BLaER1 (cell line): ENCODE results near the gene KLHL8.

ENCODE experiments used
- H3K27ac ChIP-seq: shearing (Covaris generic); formaldehyde crosslinking; 2 replicates; pipeline ENCODE4 v1.8.1; 2022
- H3K27me3 ChIP-seq: shearing (Covaris generic); formaldehyde crosslinking; 2 replicates; pipeline ENCODE4 v1.8.1; 2022
- H3K36me3 ChIP-seq: shearing (Covaris generic); formaldehyde crosslinking; 2 replicates; pipeline ENCODE4 v1.8.1; 2022
- H3K4me1 ChIP-seq: shearing (Covaris generic); formaldehyde crosslinking; 2 replicates; pipeline ENCODE4 v1.8.1; 2022
- H3K4me2 ChIP-seq: shearing (Covaris generic); formaldehyde crosslinking; 2 replicates; pipeline ENCODE4 v1.8.1; 2022
- H3K4me3 ChIP-seq: shearing (Covaris generic); formaldehyde crosslinking; 2 replicates; pipeline ENCODE4 v1.8.1; 2022
- H3K9ac ChIP-seq: shearing (Covaris generic); formaldehyde crosslinking; 2 replicates; pipeline ENCODE4 v1.8.1; 2022
- H3K9me3 ChIP-seq: shearing (Covaris generic); formaldehyde crosslinking; 2 replicates; pipeline ENCODE4 v1.8.1; 2022
- H4K20me1 ChIP-seq: shearing (Covaris generic); formaldehyde crosslinking; 2 replicates; pipeline ENCODE4 v1.8.1; 2022
- Cebpa-rat ChIP-seq: shearing (Covaris generic); IDR thresholded peaks from 2 replicates; pipeline ENCODE4 v1.8.1; 2022

KLHL8 gene

DNA sequence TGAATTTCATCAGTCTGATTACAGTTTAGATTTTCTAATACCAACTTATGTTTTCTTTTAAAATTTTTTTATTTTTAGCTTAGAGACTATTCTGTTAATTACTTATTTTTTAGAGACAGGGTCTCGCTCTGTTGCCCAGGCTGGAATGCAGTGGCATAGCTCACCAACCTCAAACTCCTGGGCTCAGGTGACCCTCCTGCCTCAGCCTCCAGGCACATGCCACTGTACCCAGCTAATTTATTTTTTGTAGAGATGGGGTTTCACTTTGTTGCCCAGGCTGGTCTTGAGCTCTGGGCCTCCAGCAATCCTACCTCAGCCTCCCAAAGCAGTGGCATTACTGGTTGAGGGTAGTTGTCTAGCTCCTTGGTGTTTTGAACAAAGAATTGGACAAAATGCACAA lies 102.0 kb downstream of the KLHL8 start:
- Histone ChIP-seq H3K36me3 (peaks cover 99% of the 10 kb centered on the region), H3K4me3 (no peak overlapping the region), H3K4me1 (peaks cover 59% of the 10 kb centered on the region), H3K27ac (no peak overlapping the region), H3K9me3 (no peaks in the 10 kb centered on the region), H3K9ac (no peak overlapping the region), H4K20me1 (peaks cover 91% of the 10 kb centered on the region), H3K27me3 (no peaks in the 10 kb centered on the region), H3K4me2 (peak overlapping the region; percentile 21; the same call in 1 of the 2 replicates)
- TF ChIP-seq Cebpa-rat = no peak

DNA sequence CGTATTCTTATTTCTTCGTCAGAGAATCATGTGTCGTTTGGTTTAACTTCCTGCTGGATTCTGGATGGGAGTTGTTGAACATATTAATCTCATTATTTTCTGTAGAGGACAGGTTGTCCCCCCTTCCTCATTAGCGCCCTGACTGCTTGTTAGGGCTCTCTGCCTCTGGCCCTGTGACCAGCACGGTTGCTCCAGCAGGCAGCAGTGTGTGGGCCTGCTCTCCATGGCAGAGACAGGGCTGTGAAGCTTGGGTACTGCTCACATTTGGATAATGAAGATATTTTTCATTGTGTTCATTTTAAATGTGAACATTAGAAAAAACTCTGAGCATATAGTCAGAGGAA lies 102.7 kb downstream of the KLHL8 start:
- H3K9me3 ChIP-seq = no peaks in the 10 kb centered on the region
- H3K27ac ChIP-seq = no peak overlapping the region
- H3K27me3 ChIP-seq = no peaks in the 10 kb centered on the region
- H4K20me1 ChIP-seq = peaks cover 90% of the 10 kb centered on the region
- no peak overlapping the region for H3K4me3 ChIP-seq
- peaks cover 51% of the 10 kb centered on the region for H3K4me1 ChIP-seq
- no peak overlapping the region for H3K4me2 ChIP-seq
- TF ChIP-seq Cebpa-rat = no peak
- H3K36me3 ChIP-seq = peaks cover 99% of the 10 kb centered on the region
- H3K9ac ChIP-seq = no peak overlapping the region

DNA sequence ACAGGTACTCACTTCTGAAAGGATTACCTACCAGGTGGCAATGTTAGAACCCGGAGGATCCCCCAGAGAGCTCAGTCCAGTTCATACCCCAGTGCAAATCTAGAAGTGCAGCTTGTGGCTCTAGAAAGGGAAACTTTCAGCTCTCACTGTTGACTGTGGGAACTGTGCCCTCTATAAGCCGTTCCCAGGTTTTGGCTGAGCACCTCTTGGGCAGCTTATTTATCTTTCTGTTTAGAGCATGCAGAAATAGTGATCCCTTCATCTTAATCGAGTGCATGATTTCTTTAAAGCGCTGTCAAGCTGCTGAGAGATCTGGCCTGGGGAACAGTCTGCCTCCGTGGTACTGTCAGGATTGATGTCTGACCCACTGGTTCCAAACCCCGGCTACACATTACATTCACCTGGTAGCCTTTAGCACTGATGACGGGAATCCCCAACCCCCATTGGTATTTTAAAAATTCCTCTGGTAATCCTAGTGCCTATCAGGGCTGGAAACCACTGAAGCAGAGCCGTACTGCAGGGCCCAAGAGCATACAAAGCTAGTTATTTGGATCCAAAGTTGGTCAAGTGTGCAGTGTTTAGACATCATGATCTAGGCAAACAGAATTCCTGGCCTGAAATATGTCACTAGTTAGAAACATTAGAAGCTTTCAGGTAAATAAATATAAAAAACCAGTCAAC lies 103.2 kb downstream of the KLHL8 start:
- Histone ChIP-seq H3K27ac (no peak overlapping the region), H3K9ac (no peak overlapping the region), H3K36me3 (peaks cover 100% of the 10 kb centered on the region), H3K4me1 (peaks cover 46% of the 10 kb centered on the region), H3K9me3 (no peaks in the 10 kb centered on the region), H4K20me1 (peaks cover 85% of the 10 kb centered on the region), H3K4me3 (no peak overlapping the region), H3K27me3 (no peaks in the 10 kb centered on the region), H3K4me2 (no peak overlapping the region)
- no peak for TF ChIP-seq Cebpa-rat

DNA sequence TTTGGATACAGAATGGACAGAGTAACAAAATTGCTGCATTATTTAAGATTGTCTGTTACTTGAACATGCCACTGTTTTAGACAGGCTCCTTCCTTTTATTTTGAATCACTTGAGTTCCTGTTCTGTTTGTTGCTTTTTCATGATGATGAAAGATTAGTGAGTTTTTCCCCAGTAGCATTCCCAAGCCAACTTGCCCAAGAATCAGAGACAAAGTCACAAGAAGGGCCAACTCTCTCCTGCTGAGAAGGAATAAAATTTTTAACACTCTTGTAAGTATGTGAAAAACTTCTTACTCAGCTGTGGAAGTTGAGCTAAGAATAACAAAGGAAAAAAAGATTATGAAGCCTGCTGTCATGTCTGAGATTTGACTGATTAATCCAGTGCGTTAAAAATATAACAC lies 104.2 kb downstream of the KLHL8 start:
- Histone ChIP-seq H3K9ac (no peak overlapping the region), H3K9me3 (no peaks in the 10 kb centered on the region), H3K36me3 (peaks cover 100% of the 10 kb centered on the region), H3K4me2 (no peak overlapping the region), H3K27ac (no peak overlapping the region), H3K27me3 (no peaks in the 10 kb centered on the region), H3K4me3 (no peak overlapping the region), H3K4me1 (peaks cover 37% of the 10 kb centered on the region), H4K20me1 (peaks cover 75% of the 10 kb centered on the region)
- TF ChIP-seq Cebpa-rat = no peak

DNA sequence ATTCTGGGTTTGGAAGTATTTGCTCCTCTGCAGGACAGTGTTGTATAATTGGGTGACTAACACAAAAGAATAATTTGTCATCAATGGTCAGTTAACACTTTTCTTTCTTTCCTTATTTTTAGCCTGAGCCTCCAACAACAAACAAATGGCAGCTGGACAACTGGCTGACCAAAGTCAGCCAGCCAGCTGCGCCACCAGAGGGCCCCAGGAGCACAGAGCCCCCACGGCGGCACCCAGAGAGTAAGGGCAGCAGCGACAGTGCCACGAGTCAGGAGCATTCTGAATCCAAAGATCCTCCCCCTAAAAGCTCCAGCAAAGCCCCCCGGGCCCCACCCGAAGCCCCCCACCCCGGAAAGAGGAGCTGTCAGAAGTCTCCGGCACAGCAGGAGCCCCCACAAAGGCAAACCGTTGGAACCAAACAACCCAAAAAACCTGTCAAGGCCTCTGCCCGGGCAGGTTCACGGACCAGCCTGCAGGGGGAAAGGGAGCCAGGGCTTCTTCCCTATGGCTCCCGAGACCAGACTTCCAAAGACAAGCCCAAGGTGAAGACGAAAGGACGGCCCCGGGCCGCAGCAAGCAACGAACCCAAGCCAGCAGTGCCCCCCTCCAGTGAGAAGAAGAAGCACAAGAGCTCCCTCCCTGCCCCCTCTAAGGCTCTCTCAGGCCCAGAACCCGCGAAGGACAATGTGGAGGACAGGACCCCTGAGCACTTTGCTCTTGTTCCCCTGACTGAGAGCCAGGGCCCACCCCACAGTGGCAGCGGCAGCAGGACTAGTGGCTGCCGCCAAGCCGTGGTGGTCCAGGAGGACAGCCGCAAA lies 106.0 kb downstream of the KLHL8 start:
- no peak overlapping the region for H3K9ac ChIP-seq
- H4K20me1 ChIP-seq = peaks cover 57% of the 10 kb centered on the region
- H3K36me3 ChIP-seq = peaks cover 86% of the 10 kb centered on the region
- no peak for TF ChIP-seq Cebpa-rat
- no peak overlapping the region for H3K27ac ChIP-seq
- H3K4me1 ChIP-seq = peaks cover 19% of the 10 kb centered on the region
- no peaks in the 10 kb centered on the region for H3K9me3 ChIP-seq
- no peak overlapping the region for H3K4me2 ChIP-seq
- no peak overlapping the region for H3K4me3 ChIP-seq
- no peaks in the 10 kb centered on the region for H3K27me3 ChIP-seq

DNA sequence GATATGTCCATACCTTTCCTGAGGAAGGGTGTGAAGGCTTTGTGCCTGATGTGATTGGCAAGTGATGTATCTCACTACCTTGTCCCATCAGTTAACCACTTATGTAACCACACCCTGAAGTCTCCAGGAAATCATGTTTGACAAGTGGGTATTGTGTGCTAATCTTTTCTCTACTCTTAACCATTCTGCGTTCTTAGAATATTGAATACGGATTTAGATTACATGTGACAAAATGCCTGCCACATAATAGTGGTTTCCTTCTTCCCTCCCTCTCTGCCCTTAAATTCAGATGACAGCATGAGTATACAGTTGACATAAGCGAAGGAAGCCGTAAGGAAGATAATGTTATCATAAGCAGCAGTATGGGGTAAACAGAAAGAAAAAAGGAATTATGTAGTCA lies 108.4 kb downstream of the KLHL8 start:
- no peaks in the 10 kb centered on the region for H3K27me3 ChIP-seq
- 0 out of 2 replicates have a peak, but pooled peaks cover 7% of the 10 kb centered on the region for H3K4me1 ChIP-seq
- H3K9me3 ChIP-seq = no peaks in the 10 kb centered on the region
- TF ChIP-seq Cebpa-rat = no peak
- no peak overlapping the region for H3K4me2 ChIP-seq
- no peak overlapping the region for H3K9ac ChIP-seq
- H3K27ac ChIP-seq = no peak overlapping the region
- no peak overlapping the region for H3K4me3 ChIP-seq
- peaks cover 49% of the 10 kb centered on the region for H4K20me1 ChIP-seq
- peaks cover 86% of the 10 kb centered on the region for H3K36me3 ChIP-seq
